Endothelial cell of umbilical vein (primary cell): ENCODE data around the gene MYADM. TPM values are rescaled to one million over a fixed set of nuclear protein-coding genes. Genes with fewer than 3 reads are reported as not detected.

Experiments
- BruUV-seq: library from RNA; stranded (reverse); fragments of 400-500 nt; replicated peaks from 2 replicates; lab custom pipeline; 2021; lab: Mats Ljungman, UMichigan
- CTCF ChIA-PET: fragments of 300-600, 350-600 bp; sonication (Branson Sonifier 250); formaldehyde crosslinking; loops from one replicate; lab custom pipeline; 2021; ENCODE audit warnings: antibody characterized with exemption, inconsistent platforms; lab: Charles Lee
- POLR2A ChIA-PET: fragments of 300-600, 350-600 bp; sonication (Branson Sonifier 250); formaldehyde crosslinking; loops from one replicate; lab custom pipeline; 2021; ENCODE audit warnings: antibody characterized with exemption, inconsistent platforms; lab: Charles Lee
- DNase-seq: peaks from one replicate; pipeline ENCODE4 v3.0.0-alpha.2; 2011; ENCODE audit warnings: low read depth, low spot score
- FAIRE-seq: peaks from 2 replicates; lab custom pipeline; 2011; peaks lifted over from hg19 to GRCh38; lab: Jason Lieb, UNC
- H2AFZ ChIP-seq: 2 replicates; pipeline ENCODE4 v1.6.0; 2012; ENCODE audit warnings: low read depth, low read length, control low read depth, inconsistent platforms
- H3K27ac ChIP-seq: 2 replicates; pipeline ENCODE4 v1.5.1; 2011; ENCODE audit warnings: low read depth, mild to moderate bottlenecking, control low read depth, low read length, moderate library complexity; ENCODE audit not compliant: insufficient read depth
- H3K27me3 ChIP-seq, 2 experiments: 2 replicates each; pipeline versions ENCODE4 v1.6.0 to v1.6.1; 2011; ENCODE audit warnings: low read length in 2 of 2, mixed read lengths in 1 of 2; ENCODE audit not compliant: control insufficient read depth in 2 of 2, insufficient read depth in 2 of 2
- H3K36me3 ChIP-seq, 2 experiments: 2 replicates in 1 of 2; 3 replicates in 1 of 2; pipeline ENCODE4 v1.5.1; 2011; ENCODE audit warnings: low read length in 2 of 2, mild to moderate bottlenecking in 1 of 2, moderate library complexity in 1 of 2; ENCODE audit not compliant: control insufficient read depth in 2 of 2, insufficient read depth in 2 of 2; ENCODE audit errors: extremely low read depth in 1 of 2
- H3K4me1 ChIP-seq: 3 replicates; pipeline ENCODE4 v1.5.1; 2011; ENCODE audit warnings: mild to moderate bottlenecking, low read length; ENCODE audit not compliant: control insufficient read depth, insufficient read depth; ENCODE audit errors: extremely low read depth
- H3K4me2 ChIP-seq: 2 replicates; pipeline ENCODE4 v1.6.1; 2011; ENCODE audit warnings: low read length, control low read depth, mixed read lengths; ENCODE audit not compliant: insufficient read depth
- H3K4me3 ChIP-seq, 3 experiments: fragments of 200-600 bp in 1 of 3; sonication (generic), shearing (Covaris generic) in 1 of 3; replicated peaks in 1 of 3; 2 replicates each; pipeline ENCODE4 v1.5.1; 2011 to 2016; ENCODE audit warnings: control low read depth in 3 of 3, low read length in 3 of 3, mild to moderate bottlenecking in 2 of 3, inconsistent platforms in 1 of 3, low read depth in 1 of 3, moderate library complexity in 1 of 3; ENCODE audit not compliant: insufficient read depth in 1 of 3
- H3K79me2 ChIP-seq: 2 replicates; pipeline ENCODE4 v1.6.0; 2012; ENCODE audit warnings: low read length, inconsistent platforms; ENCODE audit not compliant: control insufficient read depth, insufficient read depth
- H3K9ac ChIP-seq: replicated peaks from 2 replicates; pipeline ENCODE3; 2011; ENCODE audit warnings: low read length, control low read depth; ENCODE audit not compliant: insufficient read depth; ENCODE audit errors: extremely low read depth
- H3K9me1 ChIP-seq: replicated peaks from 3 replicates; pipeline ENCODE4 v1.6.0; 2011; ENCODE audit warnings: mild to moderate bottlenecking, low read length; ENCODE audit not compliant: control insufficient read depth, insufficient read depth; ENCODE audit errors: extremely low read depth
- H3K9me3 ChIP-seq: replicated peaks from 2 replicates; pipeline ENCODE4 v1.5.1; 2012; ENCODE audit warnings: low read length, inconsistent platforms; ENCODE audit not compliant: control insufficient read depth, insufficient read depth
- H4K20me1 ChIP-seq: replicated peaks from 2 replicates; pipeline ENCODE3; 2011; ENCODE audit warnings: mild to moderate bottlenecking, low read length; ENCODE audit not compliant: control insufficient read depth, insufficient read depth; ENCODE audit errors: extremely low read depth
- CTCF ChIP-seq, 2 donors: IDR thresholded peaks; 1 replicate in 1 of 2; 2 replicates in 1 of 2; pipeline ENCODE4 v1.5.1; 2011; ENCODE audit warnings: low read length in 2 of 2, mild to moderate bottlenecking in 2 of 2, moderate library complexity in 2 of 2, control low read depth in 1 of 2, inconsistent platforms in 1 of 2, low read depth in 1 of 2; ENCODE audit not compliant: insufficient read depth in 1 of 2; ENCODE audit errors: extremely low read depth in 1 of 2
- EZH2 ChIP-seq: IDR thresholded peaks from 2 replicates; pipeline ENCODE4 v1.6.1; 2012; ENCODE audit warnings: borderline replicate concordance, low read depth, mild to moderate bottlenecking, moderate library complexity, low read length, inconsistent platforms; ENCODE audit not compliant: severe bottlenecking
- FOS ChIP-seq: IDR thresholded peaks from 2 replicates; pipeline ENCODE4 v1.6.1; 2011; ENCODE audit warnings: mild to moderate bottlenecking, low read length, moderate library complexity, borderline replicate concordance; ENCODE audit not compliant: insufficient read depth
- GATA2 ChIP-seq: IDR thresholded peaks from 2 replicates; pipeline ENCODE4 v1.7.0; 2011; ENCODE audit warnings: low read depth, mild to moderate bottlenecking, moderate library complexity, mixed read lengths, low read length; ENCODE audit not compliant: insufficient read length, insufficient read depth
- JUN ChIP-seq: IDR thresholded peaks from 2 replicates; pipeline ENCODE4 v1.6.1; 2011; ENCODE audit warnings: borderline replicate concordance, low read depth; ENCODE audit not compliant: insufficient read length, insufficient read depth
- MAX ChIP-seq: IDR thresholded peaks from 2 replicates; pipeline ENCODE4 v1.6.1; 2011; ENCODE audit not compliant: insufficient read depth, insufficient read length
- MYC ChIP-seq: IDR thresholded peaks from one replicate; pipeline ENCODE4 v1.6.1; 2011; ENCODE audit warnings: mild to moderate bottlenecking, low read depth, low read length
- POLR2A ChIP-seq: IDR thresholded peaks from 2 replicates; pipeline ENCODE4 v1.6.1; 2012; ENCODE audit warnings: low read depth, mild to moderate bottlenecking, control low read depth, low read length
- POLR2AphosphoS5 ChIP-seq: IDR thresholded peaks from 2 replicates; pipeline ENCODE4 v1.6.1; 2012; ENCODE audit warnings: low read depth, mild to moderate bottlenecking, control low read depth, low read length, moderate library complexity; ENCODE audit not compliant: insufficient read depth
- dilution Hi-C: fragments of 300-500 bp; cut with MboI; formaldehyde crosslinking; loops from one replicate; pipeline ENCODE4 v1.15.0; 2019; ENCODE audit warnings: low sequenced_read_pairs; ENCODE audit not compliant: extremely low pct_ligation_motif_present
- intact Hi-C: fragments of 100-400 bp; cut with micrococcal nuclease; formaldehyde crosslinking; loops from one replicate; pipeline ENCODE4 v1.10.0; 2022
- polyA plus RNA-seq, 4 experiments: library from polyadenylated mRNA; depleted of rRNA in 3 of 4; stranded (reverse) in 3 of 4; unstranded in 1 of 4; fragments of >200 nt; gene quantifications; 2 replicates each; pipeline versions ENCODE4 v1.2.1 to v1.2.3, GENCODE V29; 2011 to 2012; ENCODE audit warnings: missing spikeins in 1 of 4
- total RNA-seq: library from RNA; stranded (reverse); gene quantifications from 2 replicates; pipeline ENCODE4 v1.2.3, GENCODE V29; 2021

MYADM gene
- total and polyA plus RNA-seq, 2 donors (not counting 3 experiments of a cell fraction or from before 2014, with no cell fraction given): 100 to 133 TPM

DNA sequence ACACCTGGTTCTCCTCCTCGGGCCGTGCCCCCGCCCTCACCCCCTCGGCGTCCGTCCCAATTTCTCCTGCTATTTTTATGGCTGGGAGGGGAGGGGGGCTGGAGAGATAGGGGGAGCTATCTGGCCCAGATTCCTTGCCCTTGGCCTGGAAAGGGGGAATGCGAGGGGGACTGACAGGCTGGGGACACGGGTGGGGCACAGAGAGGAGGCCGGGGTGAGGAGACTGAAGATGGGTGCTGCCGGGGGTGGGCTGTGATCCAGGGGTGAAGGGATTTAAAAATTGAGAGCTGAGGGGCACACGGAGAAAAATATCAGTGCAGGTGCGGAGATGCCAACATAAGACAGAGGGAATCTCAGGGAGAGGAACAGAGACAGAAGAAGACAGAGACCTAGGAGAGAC, 16.6 kb downstream of the MYADM start:
- Histone ChIP-seq H2AFZ (no peak overlapping the region), H3K4me3 (no peak overlapping the region), H4K20me1 (no peaks in the 10 kb centered on the region), H3K9me3 (no peaks in the 10 kb centered on the region), H3K4me1 (peaks cover 13% of the 10 kb centered on the region), H3K79me2 (no peaks in the 10 kb centered on the region), H3K36me3 (no peaks in the 10 kb centered on the region), H3K27ac (no peak overlapping the region), H3K9ac (no peak overlapping the region), H3K27me3 (peaks cover 40 to 44% of the 10 kb centered on the region in 2 experiments), H3K4me2 (no peak overlapping the region), H3K9me1 (no peaks in the 10 kb centered on the region)
- ChIA-PET CTCF (interaction anchor here (0.6 to 3.9 kb wide), 6 partner anchors 18 to 146 kb away, joined by 3 to 17 read pairs (median 3); no protein-coding TSS in a partner anchor), POLR2A (no interaction called here)
- no peak for FAIRE-seq
- no TSS peak for BruUV-seq
- no peak for DNase-seq
- intact Hi-C loops (no loop called here), dilution Hi-C loops (no loop called here)
- TF ChIP-seq POLR2AphosphoS5 (no peak), JUN (no peak), CTCF (IDR thresholded peaks at IDR 0.05; ENCODE audit: extremely low read depth in 1 of 2, insufficient read depth in 1 of 2, low read depth in 1 of 2, low read length in 2 of 2) (no peak), EZH2 (no peak), POLR2A (no peak), MAX (no peak), FOS (no peak), MYC (no peak), GATA2 (no peak)
